Osteoblast (primary cell): ENCODE data around the gene ADGRL3. TPM values are rescaled to one million over a fixed set of nuclear protein-coding genes. Genes with fewer than 3 reads are reported as not detected.

Experiments
- DNase-seq: peaks from one replicate; pipeline ENCODE4 v3.0.0; 2011; ENCODE audit warnings: low spot score, mixed read lengths; ENCODE audit not compliant: insufficient read length; ENCODE audit errors: missing footprints
- H2AFZ ChIP-seq: 2 replicates; pipeline ENCODE4 v1.6.0; 2011; ENCODE audit warnings: mild to moderate bottlenecking, low read length
- H3K27ac ChIP-seq: 2 replicates; pipeline ENCODE4 v1.5.1; 2011; ENCODE audit warnings: mild to moderate bottlenecking, low read depth, low read length, moderate library complexity
- H3K27me3 ChIP-seq: 2 replicates; pipeline ENCODE4 v1.6.0; 2012; ENCODE audit warnings: mild to moderate bottlenecking, control low read depth, inconsistent platforms, low read length, moderate library complexity; ENCODE audit not compliant: insufficient read depth
- H3K36me3 ChIP-seq: 2 replicates; pipeline ENCODE4 v1.5.1; 2011; ENCODE audit warnings: mild to moderate bottlenecking, low read length, control low read depth, moderate library complexity; ENCODE audit not compliant: insufficient read depth
- H3K4me1 ChIP-seq: 2 replicates; pipeline ENCODE4 v1.5.1; 2011; ENCODE audit warnings: mild to moderate bottlenecking, low read length, control low read depth, moderate library complexity; ENCODE audit not compliant: insufficient read depth
- H3K4me2 ChIP-seq: 2 replicates; pipeline ENCODE4 v1.6.0; 2011; ENCODE audit warnings: mild to moderate bottlenecking, low read length; ENCODE audit not compliant: insufficient read depth
- H3K4me3 ChIP-seq: fragments of 200-600 bp; sonication (generic); 3 replicates; pipeline ENCODE4 v1.5.1; 2012; ENCODE audit warnings: mild to moderate bottlenecking, low read length, inconsistent platforms; ENCODE audit not compliant: insufficient read depth
- H3K79me2 ChIP-seq: 2 replicates; pipeline ENCODE4 v1.6.0; 2012; ENCODE audit warnings: mild to moderate bottlenecking, low read length, control low read depth, inconsistent platforms; ENCODE audit not compliant: insufficient read depth
- H3K9me3 ChIP-seq: 2 replicates; pipeline ENCODE4 v1.5.1; 2011; ENCODE audit warnings: low read depth, low read length, control low read depth
- H4K20me1 ChIP-seq: 2 replicates; pipeline ENCODE4 v1.6.0; 2012; ENCODE audit warnings: mild to moderate bottlenecking, low read length, control low read depth; ENCODE audit not compliant: insufficient read depth
- total RNA-seq: library from RNA; depleted of rRNA; stranded (reverse); fragments of >200 nt; gene quantifications from 2 replicates; pipeline ENCODE4 v1.2.3, GENCODE V29; 2012
- TF ChIP-seq, protein P1 (sequence below): IDR thresholded peaks from 2 replicates; pipeline ENCODE4 v1.5.1; 2011; ENCODE audit warnings: mild to moderate bottlenecking, low read depth, low read length, moderate library complexity; ENCODE audit errors: extremely low read depth

Gene ADGRL3
- total RNA-seq, 1 donor, result not detected

DNA sequence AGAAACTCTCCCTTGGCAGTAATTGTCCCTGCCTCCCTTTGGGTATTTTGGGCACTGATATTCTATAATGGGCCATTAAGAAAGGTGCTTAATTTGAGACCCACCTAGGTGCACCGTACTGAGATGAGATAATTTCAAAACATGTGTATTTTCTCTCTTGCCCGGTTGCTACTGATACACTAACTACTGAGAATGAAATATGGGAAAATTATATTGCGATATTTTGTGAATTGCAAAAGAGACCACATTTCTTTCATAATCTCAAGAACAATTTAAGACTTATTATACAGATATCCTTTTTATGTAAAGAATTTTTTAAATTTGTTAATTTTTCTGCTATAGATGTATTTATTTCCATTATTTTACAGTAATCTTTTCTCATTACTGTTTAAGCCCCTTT is 284.9 kb downstream of the ADGRL3 start:
- TF ChIP-seq, protein P1, sequence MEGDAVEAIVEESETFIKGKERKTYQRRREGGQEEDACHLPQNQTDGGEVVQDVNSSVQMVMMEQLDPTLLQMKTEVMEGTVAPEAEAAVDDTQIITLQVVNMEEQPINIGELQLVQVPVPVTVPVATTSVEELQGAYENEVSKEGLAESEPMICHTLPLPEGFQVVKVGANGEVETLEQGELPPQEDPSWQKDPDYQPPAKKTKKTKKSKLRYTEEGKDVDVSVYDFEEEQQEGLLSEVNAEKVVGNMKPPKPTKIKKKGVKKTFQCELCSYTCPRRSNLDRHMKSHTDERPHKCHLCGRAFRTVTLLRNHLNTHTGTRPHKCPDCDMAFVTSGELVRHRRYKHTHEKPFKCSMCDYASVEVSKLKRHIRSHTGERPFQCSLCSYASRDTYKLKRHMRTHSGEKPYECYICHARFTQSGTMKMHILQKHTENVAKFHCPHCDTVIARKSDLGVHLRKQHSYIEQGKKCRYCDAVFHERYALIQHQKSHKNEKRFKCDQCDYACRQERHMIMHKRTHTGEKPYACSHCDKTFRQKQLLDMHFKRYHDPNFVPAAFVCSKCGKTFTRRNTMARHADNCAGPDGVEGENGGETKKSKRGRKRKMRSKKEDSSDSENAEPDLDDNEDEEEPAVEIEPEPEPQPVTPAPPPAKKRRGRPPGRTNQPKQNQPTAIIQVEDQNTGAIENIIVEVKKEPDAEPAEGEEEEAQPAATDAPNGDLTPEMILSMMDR, result no peak
- Histone ChIP-seq H3K79me2 (no peaks in the 10 kb centered on the region), H3K36me3 (no peaks in the 10 kb centered on the region), H2AFZ (no peak overlapping the region), H4K20me1 (no peaks in the 10 kb centered on the region), H3K4me3 (no peak overlapping the region), H3K4me2 (no peak overlapping the region), H3K27ac (no peak overlapping the region), H3K27me3 (no peaks in the 10 kb centered on the region), H3K4me1 (no peaks in the 10 kb centered on the region), H3K9me3 (no peaks in the 10 kb centered on the region)
- no peak for DNase-seq

DNA sequence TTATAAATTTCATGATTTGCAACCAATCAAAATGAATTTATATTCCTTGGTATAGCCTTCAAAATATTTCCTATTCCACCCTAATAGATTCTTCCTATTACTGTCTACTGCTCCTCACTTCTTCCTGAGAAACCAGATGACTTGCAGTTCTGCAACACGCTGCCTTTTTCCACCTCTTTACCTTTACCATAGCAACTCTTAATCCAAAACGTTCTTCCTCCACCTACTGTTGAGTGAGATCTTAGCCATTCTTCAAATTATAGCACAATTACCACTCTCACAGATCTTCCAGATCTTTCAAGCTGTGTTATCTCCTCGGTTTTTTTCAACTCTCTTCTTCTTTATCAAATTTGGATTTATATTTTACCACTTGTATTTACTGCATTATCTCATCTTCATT is 289.8 kb downstream of the ADGRL3 start:
- Histone ChIP-seq H3K4me2 (no peak overlapping the region), H2AFZ (no peak overlapping the region), H3K27me3 (no peaks in the 10 kb centered on the region), H3K79me2 (no peaks in the 10 kb centered on the region), H3K27ac (no peak overlapping the region), H3K4me3 (no peak overlapping the region), H3K9me3 (no peaks in the 10 kb centered on the region), H3K36me3 (no peaks in the 10 kb centered on the region), H3K4me1 (no peaks in the 10 kb centered on the region), H4K20me1 (no peaks in the 10 kb centered on the region)
- TF ChIP-seq, protein P1, result no peak
- no peak for DNase-seq

DNA sequence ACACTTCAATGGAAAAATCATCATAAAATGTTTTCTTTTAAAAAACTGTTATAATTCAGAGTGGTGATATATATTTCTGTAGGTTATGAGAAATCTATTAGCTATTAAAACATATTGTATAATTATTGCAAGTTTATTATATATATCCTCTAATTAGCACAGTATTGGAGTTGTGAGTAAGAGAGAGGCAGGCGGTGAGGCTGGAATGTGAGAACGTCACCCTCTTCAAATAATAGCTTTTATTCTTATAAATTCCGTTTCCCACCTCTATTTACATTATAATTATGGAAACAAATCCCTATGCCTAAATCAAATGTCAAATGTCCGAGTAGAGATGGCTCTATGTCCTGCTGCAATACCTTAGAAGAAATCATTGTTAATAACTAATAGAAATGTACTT is 292.9 kb downstream of the ADGRL3 start:
- H3K4me1 ChIP-seq, result no peaks in the 10 kb centered on the region
- no peak overlapping the region for H3K27ac ChIP-seq
- no peak overlapping the region for H2AFZ ChIP-seq
- DNase-seq, result no peak
- H4K20me1 ChIP-seq, result no peaks in the 10 kb centered on the region
- no peaks in the 10 kb centered on the region for H3K27me3 ChIP-seq
- no peaks in the 10 kb centered on the region for H3K79me2 ChIP-seq
- no peak overlapping the region for H3K4me3 ChIP-seq
- H3K9me3 ChIP-seq, result no peaks in the 10 kb centered on the region
- no peak overlapping the region for H3K4me2 ChIP-seq
- no peaks in the 10 kb centered on the region for H3K36me3 ChIP-seq
- TF ChIP-seq, protein P1, result no peak

DNA sequence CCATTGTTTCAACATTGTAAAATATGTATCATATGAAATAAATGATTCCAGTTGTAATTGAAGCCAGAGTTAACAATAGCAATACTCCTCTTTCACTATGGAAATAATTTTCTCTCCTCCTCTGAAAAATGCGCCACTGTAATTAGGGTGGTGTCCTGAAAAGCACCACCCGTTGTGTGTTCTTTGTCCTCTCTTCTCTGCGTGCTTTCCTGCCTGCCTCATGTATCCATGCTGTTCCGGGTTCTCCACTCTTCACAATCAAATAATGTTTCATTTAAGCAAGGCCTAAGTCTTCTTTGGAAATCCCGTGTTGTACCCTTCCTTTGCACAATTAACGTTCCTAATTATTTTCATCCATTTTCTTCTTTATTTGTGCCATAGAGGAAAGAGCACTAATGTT is 293.3 kb downstream of the ADGRL3 start:
- H3K79me2 ChIP-seq, result no peaks in the 10 kb centered on the region
- no peak overlapping the region for H3K4me2 ChIP-seq
- TF ChIP-seq, protein P1, result no peak
- H3K4me1 ChIP-seq, result no peaks in the 10 kb centered on the region
- no peak for DNase-seq
- H3K9me3 ChIP-seq, result no peaks in the 10 kb centered on the region
- H3K27ac ChIP-seq, result no peak overlapping the region
- H3K27me3 ChIP-seq, result no peaks in the 10 kb centered on the region
- H3K36me3 ChIP-seq, result no peaks in the 10 kb centered on the region
- no peaks in the 10 kb centered on the region for H4K20me1 ChIP-seq
- no peak overlapping the region for H2AFZ ChIP-seq
- H3K4me3 ChIP-seq, result no peak overlapping the region
